Measurements from ENCODE around the gene CD86. TPM values are rescaled to one million over a fixed set of nuclear protein-coding genes. Genes with fewer than 3 reads are reported as not detected.

Gene CD86
- polyA plus RNA-seq, 3 donors: 75.7 to 321 (median 273) TPM

GRCh38 chr3:122101646-122102045, 46.5 kb downstream of the CD86 start:
- Mint-ChIP-seq H3K36me3 (peaks cover 35 to 40% of the 10 kb centered on the region in 2 donors), H3K27ac (peak overlapping the region; percentile 34 to 92 (median 76)), H3K27me3 (ENCODE audit: low read depth in 3 of 3) (no peaks in the 10 kb centered on the region), H3K9me3 (no peaks in the 10 kb centered on the region), H3K4me3 (peak overlapping the region in 1 of 2 donors; percentile 1), H3K4me1 (peaks cover 35% of the 10 kb centered on the region)
- Histone ChIP-seq H3K4me1 (ENCODE audit: control insufficient read depth in 1 of 2, insufficient read depth in 2 of 2, low read length in 2 of 2) (peaks cover 39 to 42% of the 10 kb centered on the region in 2 donors), H3K9ac (ENCODE audit: insufficient read depth, low read length, poor library complexity, severe bottlenecking) (no peak overlapping the region), H3K79me2 (ENCODE audit: insufficient read depth, low read length) (peaks cover 16% of the 10 kb centered on the region), H3K9me3 (replicated peaks in 1 of 2; ENCODE audit: control insufficient read depth in 1 of 2, insufficient read depth in 1 of 2, low read length in 2 of 2) (no peaks in the 10 kb centered on the region), H3K4me2 (replicated peaks; ENCODE audit: extremely low read depth, low read length, poor library complexity, severe bottlenecking) (peak overlapping the region; percentile 26), H3K27ac (ENCODE audit: low read depth in 1 of 2, low read length in 2 of 2) (peak overlapping the region in 1 of 2 donors; percentile 58), H3K27me3 (ENCODE audit: control insufficient read depth in 2 of 2, insufficient read depth in 2 of 2, low read length in 2 of 2) (no peaks in the 10 kb centered on the region), H3K36me3 (replicated peaks in 1 of 2; ENCODE audit: control insufficient read depth in 1 of 2, insufficient read depth in 2 of 2, low read length in 2 of 2) (peaks cover 33 to 64% of the 10 kb centered on the region in 2 donors), H3K4me3 (replicated peaks in 1 of 3; ENCODE audit: low read depth in 2 of 3, low read length in 3 of 3) (peak overlapping the region in 1 of 3 experiments; percentile 3), H4K20me1 (ENCODE audit: insufficient read depth, low read length) (peaks cover 15% of the 10 kb centered on the region), H2AFZ (ENCODE audit: insufficient read depth, low read depth, low read length, poor library complexity, severe bottlenecking) (no peak overlapping the region)
- WGBS (ENCODE audit: insufficient coverage): no CpG with 5 or more reads among the region's 3 CpGs
- intact Hi-C loops (cut with micrococcal nuclease): loop anchor here (5.0 to 10.0 kb wide), 4 partner anchors 153 to 557 kb away; partner anchors contain the start of gene POLQ (in 1 of the 2)
- TF ChIP-seq, protein P1, sequence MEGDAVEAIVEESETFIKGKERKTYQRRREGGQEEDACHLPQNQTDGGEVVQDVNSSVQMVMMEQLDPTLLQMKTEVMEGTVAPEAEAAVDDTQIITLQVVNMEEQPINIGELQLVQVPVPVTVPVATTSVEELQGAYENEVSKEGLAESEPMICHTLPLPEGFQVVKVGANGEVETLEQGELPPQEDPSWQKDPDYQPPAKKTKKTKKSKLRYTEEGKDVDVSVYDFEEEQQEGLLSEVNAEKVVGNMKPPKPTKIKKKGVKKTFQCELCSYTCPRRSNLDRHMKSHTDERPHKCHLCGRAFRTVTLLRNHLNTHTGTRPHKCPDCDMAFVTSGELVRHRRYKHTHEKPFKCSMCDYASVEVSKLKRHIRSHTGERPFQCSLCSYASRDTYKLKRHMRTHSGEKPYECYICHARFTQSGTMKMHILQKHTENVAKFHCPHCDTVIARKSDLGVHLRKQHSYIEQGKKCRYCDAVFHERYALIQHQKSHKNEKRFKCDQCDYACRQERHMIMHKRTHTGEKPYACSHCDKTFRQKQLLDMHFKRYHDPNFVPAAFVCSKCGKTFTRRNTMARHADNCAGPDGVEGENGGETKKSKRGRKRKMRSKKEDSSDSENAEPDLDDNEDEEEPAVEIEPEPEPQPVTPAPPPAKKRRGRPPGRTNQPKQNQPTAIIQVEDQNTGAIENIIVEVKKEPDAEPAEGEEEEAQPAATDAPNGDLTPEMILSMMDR (IDR thresholded peaks at IDR 0.05): peak; percentile 65
- peak; percentile 53 to 68 (median 66) for DNase-seq

DNA sequence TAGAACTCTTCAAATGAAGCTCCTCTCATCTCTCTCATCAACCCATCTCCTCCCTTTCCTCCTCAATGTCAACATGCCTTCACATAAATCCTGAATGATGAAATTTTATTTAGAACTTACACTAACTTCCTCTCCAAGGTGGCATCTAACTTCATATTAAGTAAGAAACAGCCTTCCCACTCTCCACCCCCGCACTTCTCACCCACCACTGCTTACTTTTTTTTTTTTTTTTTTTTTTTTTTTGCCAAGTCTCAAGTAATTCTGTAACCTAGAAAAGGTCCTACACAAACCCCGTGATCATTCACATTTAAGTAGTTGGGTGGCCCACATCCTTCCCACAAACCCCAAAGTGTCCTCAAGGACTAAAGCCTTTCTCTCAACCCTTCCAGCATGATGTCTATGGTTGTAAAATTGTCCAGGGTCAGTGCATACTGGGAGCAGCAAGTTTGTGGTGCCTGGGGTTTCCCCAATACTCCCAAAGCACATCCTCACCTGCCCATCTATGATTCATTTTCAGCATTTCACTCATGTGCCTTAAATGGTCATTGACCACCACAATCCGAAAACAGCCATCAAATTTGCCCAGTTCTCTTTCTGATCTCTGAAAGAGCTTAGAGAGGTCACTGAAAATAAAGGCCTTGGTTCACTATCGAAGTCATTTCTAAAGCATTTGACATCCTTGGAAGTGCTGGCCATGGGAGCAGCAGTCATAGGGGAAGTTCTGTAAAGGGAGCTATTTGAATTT, 47.2 kb downstream of the CD86 start:
- H3K36me3 Mint-ChIP-seq: peaks cover 42 to 48% of the 10 kb centered on the region in 2 donors
- Histone ChIP-seq H3K9ac (ENCODE audit: insufficient read depth, low read length, poor library complexity, severe bottlenecking) (no peak overlapping the region), H4K20me1 (ENCODE audit: insufficient read depth, low read length) (peaks cover 15% of the 10 kb centered on the region), H3K4me1 (ENCODE audit: control insufficient read depth in 1 of 2, insufficient read depth in 2 of 2, low read length in 2 of 2) (peaks cover 39 to 42% of the 10 kb centered on the region in 2 donors), H2AFZ (ENCODE audit: insufficient read depth, low read depth, low read length, poor library complexity, severe bottlenecking) (no peak overlapping the region), H3K4me3 (replicated peaks in 1 of 3; ENCODE audit: low read depth in 2 of 3, low read length in 3 of 3) (peak overlapping the region in 1 of 3 experiments; percentile 3), H3K79me2 (ENCODE audit: insufficient read depth, low read length) (peaks cover 11% of the 10 kb centered on the region), H3K9me3 (replicated peaks in 1 of 2; ENCODE audit: control insufficient read depth in 1 of 2, insufficient read depth in 1 of 2, low read length in 2 of 2) (no peaks in the 10 kb centered on the region), H3K36me3 (replicated peaks in 1 of 2; ENCODE audit: control insufficient read depth in 1 of 2, insufficient read depth in 2 of 2, low read length in 2 of 2) (peaks cover 37 to 64% of the 10 kb centered on the region in 2 donors), H3K27ac (ENCODE audit: low read depth in 1 of 2, low read length in 2 of 2) (peak overlapping the region in 1 of 2 donors; percentile 58), H3K4me2 (replicated peaks; ENCODE audit: extremely low read depth, low read length, poor library complexity, severe bottlenecking) (peak overlapping the region; percentile 26), H3K27me3 (ENCODE audit: control insufficient read depth in 2 of 2, insufficient read depth in 2 of 2, low read length in 2 of 2) (no peaks in the 10 kb centered on the region)
- DNase-seq: peak; percentile 22 to 44 (median 42)
- H3K4me3 Mint-ChIP-seq: peak overlapping the region in 1 of 2 donors; percentile 1
- H3K27me3 Mint-ChIP-seq (ENCODE audit: low read depth in 3 of 3): no peaks in the 10 kb centered on the region
- WGBS (ENCODE audit: insufficient coverage): no CpG with 5 or more reads among the region's 4 CpGs
- no peaks in the 10 kb centered on the region for H3K9me3 Mint-ChIP-seq
- TF ChIP-seq, protein P1 (IDR thresholded peaks at IDR 0.05): no peak
- H3K4me1 Mint-ChIP-seq: peaks cover 35% of the 10 kb centered on the region
- H3K27ac Mint-ChIP-seq: peak overlapping the region; percentile 34 to 92 (median 76)
- intact Hi-C loops (cut with micrococcal nuclease): loop anchor here (5.0 to 10.0 kb wide), 4 partner anchors 152 to 558 kb away; partner anchors contain the start of gene POLQ (in 1 of the 2)

Measured in CD14-positive monocyte (primary cell).